Type B pancreatic cell (in vitro differentiated cells): ENCODE results near the gene DOCK2. TPM values are rescaled to one million over a fixed set of nuclear protein-coding genes. Genes with fewer than 3 reads are reported as not detected.

Source experiments
- DNase-seq: peaks from one replicate; pipeline ENCODE4 v3.0.0; 2021; ENCODE audit warnings: mixed read lengths; ENCODE audit not compliant: unreplicated experiment; ENCODE audit errors: extremely low spot score
- H3K27ac Mint-ChIP-seq: 2 replicates; pipeline ENCODE4 v1.8.0; 2021; ENCODE audit warnings: mild to moderate bottlenecking, mixed read lengths
- H3K27me3 Mint-ChIP-seq: 2 replicates; pipeline ENCODE4 v1.8.0; 2021; ENCODE audit warnings: mixed read lengths
- H3K36me3 Mint-ChIP-seq: 2 replicates; pipeline ENCODE4 v1.8.0; 2021; ENCODE audit warnings: mixed read lengths
- H3K4me1 Mint-ChIP-seq: one replicate; pipeline ENCODE4 v1.8.0; 2021; ENCODE audit warnings: mixed read lengths; ENCODE audit not compliant: unreplicated experiment
- H3K4me3 Mint-ChIP-seq: 2 replicates; pipeline ENCODE4 v1.8.0; 2021; ENCODE audit warnings: mild to moderate bottlenecking, mixed read lengths
- H3K9me3 Mint-ChIP-seq: 2 replicates; pipeline ENCODE4 v1.8.0; 2021; ENCODE audit warnings: mixed read lengths
- CTCF ChIP-seq: fragments of 200-600 bp; sonication (generic); conservative IDR thresholded peaks from 2 replicates; pipeline ENCODE4 v1.5.0; 2021; ENCODE audit warnings: antibody characterized with exemption, mild to moderate bottlenecking
- total RNA-seq: library from RNA; stranded (reverse); gene quantifications from 2 replicates; pipeline ENCODE4 v1.2.1, GENCODE V29; 2021; ENCODE audit warnings: low replicate concordance

DOCK2 gene
- total RNA-seq, 1 donor from 2014 or later = 0.82 TPM

GRCh38 chr5:169954786-169955185 lies 317.7 kb downstream of the DOCK2 start:
- TF ChIP-seq CTCF = no peak
- DNase-seq = no peak
- Mint-ChIP-seq H3K36me3 (no peaks in the 10 kb centered on the region), H3K4me3 (no peak overlapping the region), H3K27ac (no peak overlapping the region), H3K4me1 (no peaks in the 10 kb centered on the region), H3K27me3 (peaks cover 34% of the 10 kb centered on the region), H3K9me3 (no peaks in the 10 kb centered on the region)

GRCh38 chr5:169956126-169956525 lies 319.1 kb downstream of the DOCK2 start:
- Mint-ChIP-seq H3K27me3 (peaks cover 29% of the 10 kb centered on the region), H3K27ac (no peak overlapping the region), H3K4me3 (no peak overlapping the region), H3K9me3 (no peaks in the 10 kb centered on the region), H3K36me3 (no peaks in the 10 kb centered on the region), H3K4me1 (no peaks in the 10 kb centered on the region)
- no peak for DNase-seq
- no peak for TF ChIP-seq CTCF

- H3K27me3 Mint-ChIP-seq = peaks cover 29% of the 10 kb centered on the region
- H3K9me3 Mint-ChIP-seq = no peaks in the 10 kb centered on the region
- no peak overlapping the region for H3K4me3 Mint-ChIP-seq
- TF ChIP-seq CTCF = no peak
- no peak for DNase-seq
- no peaks in the 10 kb centered on the region for H3K36me3 Mint-ChIP-seq
- no peaks in the 10 kb centered on the region for H3K4me1 Mint-ChIP-seq
- no peak overlapping the region for H3K27ac Mint-ChIP-seq
Observed at GRCh38 chr5:169956756-169957155, 319.7 kb downstream of the DOCK2 start.

- Mint-ChIP-seq H3K9me3 (no peaks in the 10 kb centered on the region), H3K27ac (no peak overlapping the region), H3K36me3 (no peaks in the 10 kb centered on the region), H3K4me1 (no peaks in the 10 kb centered on the region), H3K27me3 (peaks cover 29% of the 10 kb centered on the region), H3K4me3 (no peak overlapping the region)
- DNase-seq = no peak
- no peak for TF ChIP-seq CTCF
Observed at GRCh38 chr5:169958278-169958677, 321.2 kb downstream of the DOCK2 start.

GRCh38 chr5:169960659-169961058 lies 323.6 kb downstream of the DOCK2 start:
- Mint-ChIP-seq H3K27ac (no peak overlapping the region), H3K9me3 (no peaks in the 10 kb centered on the region), H3K27me3 (peaks cover 22% of the 10 kb centered on the region), H3K4me3 (no peak overlapping the region), H3K4me1 (no peaks in the 10 kb centered on the region), H3K36me3 (no peaks in the 10 kb centered on the region)
- no peak for TF ChIP-seq CTCF
- DNase-seq = no peak

DNA sequence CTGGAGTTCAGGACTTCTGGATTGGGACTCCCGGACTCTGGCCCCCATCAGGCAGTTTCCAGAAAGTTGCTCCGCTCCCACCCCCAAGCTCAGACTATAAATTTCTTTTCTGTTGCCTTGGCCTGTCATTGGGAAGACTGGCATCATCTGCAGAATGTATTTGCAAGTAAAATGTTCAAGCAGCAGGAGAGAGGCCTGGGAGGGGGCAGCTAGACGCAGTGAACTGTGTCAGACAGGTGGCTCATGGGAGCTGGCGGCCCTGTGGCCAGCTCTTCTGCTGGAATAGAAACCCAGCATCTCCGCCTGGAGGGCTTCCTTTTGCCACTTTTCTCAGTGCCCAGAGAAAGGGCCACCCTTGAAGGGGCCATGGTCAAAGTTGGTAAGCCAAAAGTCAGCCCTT lies 327.2 kb downstream of the DOCK2 start:
- Mint-ChIP-seq H3K4me1 (peaks cover 9% of the 10 kb centered on the region), H3K27ac (no peak overlapping the region)

More for the DNA sequence above, 327.2 kb downstream of the DOCK2 start:
- Mint-ChIP-seq H3K9me3 (no peaks in the 10 kb centered on the region), H3K27me3 (peaks cover 17% of the 10 kb centered on the region), H3K4me3 (no peak overlapping the region), H3K36me3 (no peaks in the 10 kb centered on the region)
- TF ChIP-seq CTCF = no peak
- DNase-seq = no peak
